Measurements from ENCODE around the gene KRTAP4-2.
A peak's percentile ranks its signal among the peaks of the same experiment; 100 is the strongest.

The KRTAP4-2 gene

DNA sequence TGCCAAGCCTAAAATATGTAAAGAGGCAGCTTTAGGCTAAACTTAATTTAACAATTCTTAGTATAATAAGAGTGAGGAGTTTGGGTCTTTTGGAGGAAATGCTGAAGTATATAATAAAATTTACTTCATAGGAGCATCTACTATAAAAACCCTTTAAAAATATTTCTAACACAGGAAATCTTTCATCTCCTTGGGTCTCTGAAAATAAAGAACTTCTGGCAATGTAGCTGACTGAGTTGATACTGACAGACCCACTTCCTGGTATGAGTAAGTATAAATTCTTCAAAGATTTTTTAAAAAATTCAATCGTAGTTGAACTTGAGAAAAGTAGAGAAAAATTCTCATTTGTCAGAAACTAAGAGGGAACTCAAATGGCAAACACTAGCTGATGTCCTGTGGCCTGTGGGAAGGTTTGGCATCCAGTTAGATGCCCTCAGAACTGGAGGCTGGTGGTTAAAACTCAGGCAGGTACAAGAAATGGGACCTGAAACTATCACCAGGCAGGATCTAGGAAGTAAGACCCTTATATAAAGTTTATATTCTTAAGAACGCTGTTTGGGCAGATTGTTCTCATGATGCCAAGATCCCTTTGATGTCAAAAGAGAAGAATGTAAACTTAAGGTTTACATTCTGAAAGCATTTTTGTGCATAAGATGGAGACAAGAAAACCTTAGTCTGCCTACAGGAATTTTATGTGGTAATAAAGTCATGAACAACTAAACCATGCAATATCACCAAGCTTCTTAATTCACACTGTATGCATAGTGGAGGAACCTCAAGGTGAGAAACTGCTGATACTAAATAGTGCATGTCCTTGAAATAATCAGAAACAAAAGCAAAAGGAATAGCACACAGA, 43.9 kb downstream of the KRTAP4-2 start:
- in situ Hi-C loops (cut with MboI; ENCODE audit: low pct_unique_long_range_greater_than_20kb, low sequenced_read_pairs, unreplicated experiment), result no loop called here
- DNase-seq (ENCODE audit: low spot score), result no peak
- TF ChIP-seq, protein P1, sequence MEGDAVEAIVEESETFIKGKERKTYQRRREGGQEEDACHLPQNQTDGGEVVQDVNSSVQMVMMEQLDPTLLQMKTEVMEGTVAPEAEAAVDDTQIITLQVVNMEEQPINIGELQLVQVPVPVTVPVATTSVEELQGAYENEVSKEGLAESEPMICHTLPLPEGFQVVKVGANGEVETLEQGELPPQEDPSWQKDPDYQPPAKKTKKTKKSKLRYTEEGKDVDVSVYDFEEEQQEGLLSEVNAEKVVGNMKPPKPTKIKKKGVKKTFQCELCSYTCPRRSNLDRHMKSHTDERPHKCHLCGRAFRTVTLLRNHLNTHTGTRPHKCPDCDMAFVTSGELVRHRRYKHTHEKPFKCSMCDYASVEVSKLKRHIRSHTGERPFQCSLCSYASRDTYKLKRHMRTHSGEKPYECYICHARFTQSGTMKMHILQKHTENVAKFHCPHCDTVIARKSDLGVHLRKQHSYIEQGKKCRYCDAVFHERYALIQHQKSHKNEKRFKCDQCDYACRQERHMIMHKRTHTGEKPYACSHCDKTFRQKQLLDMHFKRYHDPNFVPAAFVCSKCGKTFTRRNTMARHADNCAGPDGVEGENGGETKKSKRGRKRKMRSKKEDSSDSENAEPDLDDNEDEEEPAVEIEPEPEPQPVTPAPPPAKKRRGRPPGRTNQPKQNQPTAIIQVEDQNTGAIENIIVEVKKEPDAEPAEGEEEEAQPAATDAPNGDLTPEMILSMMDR (IDR thresholded peaks at IDR 0.05; ENCODE audit: extremely low read depth, insufficient read depth, missing control alignments), result no peak

- in situ Hi-C loops (cut with MboI; ENCODE audit: low pct_unique_long_range_greater_than_20kb, low sequenced_read_pairs, unreplicated experiment), result no loop called here
- TF ChIP-seq, protein P1 (IDR thresholded peaks at IDR 0.05; ENCODE audit: extremely low read depth, insufficient read depth, missing control alignments), result no peak
- peak; percentile 28 for DNase-seq (ENCODE audit: low spot score)
These were observed 46.0 kb downstream of the KRTAP4-2 start for GRCh38 chr17:41131979-41132378.

Data from GM13977 (cell line).